Spleen (tissue), 11 donors: ENCODE data around the gene DDIT4. TPM values are rescaled to one million over a fixed set of nuclear protein-coding genes. Genes with fewer than 3 reads are reported as not detected.
A peak's percentile ranks its signal among the peaks of the same experiment; 100 is the strongest.

ENCODE experiments used
- DNase-seq: peaks from one replicate; pipeline ENCODE4 v3.0.0-alpha.2; 2020
- H3K27ac ChIP-seq, 8 donors: fragments of 200-600 bp; sonication (generic) in 7 of 8; 1 replicate in 4 of 8; 2 replicates in 4 of 8; pipeline versions ENCODE4 v1.5.0 to v1.8.0; 2016 to 2021; ENCODE audit warnings: inconsistent platforms in 4 of 8, mild to moderate bottlenecking in 4 of 8, moderate library complexity in 1 of 8
- H3K27me3 ChIP-seq, 7 donors: fragments of 200-600 bp; sonication (generic) in 6 of 7; replicated peaks in 1 of 7; 1 replicate in 4 of 7; 2 replicates in 3 of 7; pipeline versions ENCODE4 v1.5.0 to v1.8.0; 2016 to 2021; ENCODE audit warnings: inconsistent platforms in 3 of 7, mild to moderate bottlenecking in 1 of 7
- H3K36me3 ChIP-seq, 6 donors: fragments of 200-600 bp; sonication (generic) in 5 of 6; 1 replicate in 4 of 6; 2 replicates in 2 of 6; pipeline versions ENCODE4 v1.5.0 to v1.8.0; 2016 to 2021; ENCODE audit warnings: inconsistent platforms in 2 of 6
- H3K4me1 ChIP-seq, 6 donors: fragments of 200-600 bp; sonication (generic) in 5 of 6; 1 replicate in 3 of 6; 2 replicates in 3 of 6; pipeline versions ENCODE4 v1.5.0 to v1.8.0; 2016 to 2021; ENCODE audit warnings: inconsistent platforms in 3 of 6
- H3K4me3 ChIP-seq, 8 donors: fragments of 200-600 bp; sonication (generic) in 7 of 8; 1 replicate in 4 of 8; 2 replicates in 4 of 8; pipeline versions ENCODE4 v1.5.0 to v1.8.0; 2016 to 2021; ENCODE audit warnings: inconsistent platforms in 4 of 8, mild to moderate bottlenecking in 4 of 8, moderate library complexity in 2 of 8
- H3K9me3 ChIP-seq, 8 donors: fragments of 200-600 bp; sonication (generic) in 7 of 8; 1 replicate in 4 of 8; 2 replicates in 4 of 8; pipeline versions ENCODE4 v1.5.0 to v1.8.0; 2016 to 2021; ENCODE audit warnings: inconsistent platforms in 4 of 8
- POLR2A ChIP-seq, 3 donors: fragments of 450-650 bp; IDR thresholded peaks; one replicate each; pipeline ENCODE4 v1.5.1; 2017; ENCODE audit warnings: antibody characterized with exemption in 3 of 3, mild to moderate bottlenecking in 1 of 3
- POLR2AphosphoS5 ChIP-seq, 3 donors: sonication (generic); formaldehyde crosslinking; IDR thresholded peaks; one replicate each; pipeline ENCODE4 v1.5.1; 2017; ENCODE audit warnings: antibody characterized with exemption in 3 of 3
- WGBS, 5 donors: extraction: QIAGEN DNeasy Blood & Tissue Kit in 3 of 5; methylation state at CpG; one replicate each; pipeline versions ENCODE4 v1.1.5 to v1.1.7; 2013 to 2018; 5-methylcytosine and 5-hydroxymethylcytosine counted together
- intact Hi-C: fragments of 100-400 bp; cut with DNase I; formaldehyde crosslinking; loops from one replicate; pipeline ENCODE4 v1.15.0; 2023; ENCODE audit warnings: low total_unique reads
- polyA plus RNA-seq, 3 donors: library from polyadenylated mRNA; stranded (reverse); fragments of 200-250 nt; gene quantifications; one replicate each; pipeline ENCODE4 v1.2.1, GENCODE V29; 2013
- total RNA-seq, 7 donors: library from RNA; depleted of rRNA in 3 of 7; stranded (reverse); fragments of >200 nt in 3 of 7; fragmentation: NEBNext Ultra II Directional in 4 of 7; extraction: Animal tissue kit (Norgen Biotek cat#: 25700) in 4 of 7; gene quantifications; one replicate each; pipeline versions ENCODE4 v1.1.0 to v1.2.1, GENCODE V29; 2016 to 2021
- TF ChIP-seq, protein P1 (sequence below), 11 experiments: fragments of 200-600 bp in 7 of 11; fragments of 450-650 bp in 4 of 11; sonication (generic) in 4 of 11; IDR thresholded peaks in 8 of 11; conservative IDR thresholded peaks in 3 of 11; 1 replicate in 7 of 11; 2 replicates in 4 of 11; pipeline versions ENCODE4 v1.4.0 to v1.8.0; 2016 to 2021; ENCODE audit warnings: antibody characterized with exemption in 11 of 11, inconsistent platforms in 4 of 11, mild to moderate bottlenecking in 1 of 11
- donor health status: healthy with polysubstance abuse.
- donor health status: DM: no; HTN: no; CAD: no; lungs with moderate emphysema.
- donor health status: DM: no; HTN: no; CAD: no.
- donor health status: Bipolar disorder and iron deficiency.
- donor health status: healthy.
- donor health status: DM: no; HTN: no; CAD: no.
- donor health status: DM: yes; HTN: yes; CAD: no.

DDIT4 gene
- total and polyA plus RNA-seq, 10 donors: 99.3 to 308 (median 228) TPM

DNA sequence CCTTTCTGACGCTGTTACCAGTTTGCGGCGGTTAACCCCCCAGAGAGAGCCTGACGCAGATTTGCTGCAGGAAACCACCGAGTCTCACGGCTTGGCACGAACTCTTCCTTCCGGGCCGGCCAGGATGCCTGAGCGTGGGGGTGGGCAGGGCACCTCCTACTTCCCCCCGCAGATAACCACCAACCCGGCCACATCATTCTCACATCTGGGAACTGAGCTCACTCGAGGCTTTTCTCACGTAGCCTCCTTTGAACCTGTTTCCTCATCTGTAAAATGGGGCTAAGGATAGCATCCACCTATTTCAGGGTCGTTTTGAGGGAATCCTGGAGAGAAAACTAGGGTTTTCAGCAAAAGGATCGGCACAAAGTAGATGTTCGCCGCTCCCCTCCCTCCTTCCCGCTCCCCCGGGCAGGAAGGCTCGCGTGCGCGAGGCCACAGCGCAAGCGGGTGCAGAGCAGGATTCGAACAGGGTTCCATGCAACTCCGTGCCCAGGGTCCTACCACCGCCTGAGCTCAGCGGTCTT is 23.6 kb downstream of the DDIT4 start:
- DNase-seq: peak; percentile 99
- intact Hi-C loops: no loop called here
- peak overlapping the region; percentile 94 to 100 (median 98) for H3K27ac ChIP-seq
- peaks cover 21 to 75% (median 35%) of the 10 kb centered on the region in 6 donors for H3K4me1 ChIP-seq
- H3K27me3 ChIP-seq: no peaks in the 10 kb centered on the region
- H3K36me3 ChIP-seq: no peaks in the 10 kb centered on the region
- WGBS, 5 donors: 0 to 1% (median 0%) methylated on average over 16 to 30 of the region's 30 CpGs
- peak overlapping the region; percentile 26 to 75 (median 53) for H3K4me3 ChIP-seq
- no peaks in the 10 kb centered on the region for H3K9me3 ChIP-seq
- TF ChIP-seq, protein P1, sequence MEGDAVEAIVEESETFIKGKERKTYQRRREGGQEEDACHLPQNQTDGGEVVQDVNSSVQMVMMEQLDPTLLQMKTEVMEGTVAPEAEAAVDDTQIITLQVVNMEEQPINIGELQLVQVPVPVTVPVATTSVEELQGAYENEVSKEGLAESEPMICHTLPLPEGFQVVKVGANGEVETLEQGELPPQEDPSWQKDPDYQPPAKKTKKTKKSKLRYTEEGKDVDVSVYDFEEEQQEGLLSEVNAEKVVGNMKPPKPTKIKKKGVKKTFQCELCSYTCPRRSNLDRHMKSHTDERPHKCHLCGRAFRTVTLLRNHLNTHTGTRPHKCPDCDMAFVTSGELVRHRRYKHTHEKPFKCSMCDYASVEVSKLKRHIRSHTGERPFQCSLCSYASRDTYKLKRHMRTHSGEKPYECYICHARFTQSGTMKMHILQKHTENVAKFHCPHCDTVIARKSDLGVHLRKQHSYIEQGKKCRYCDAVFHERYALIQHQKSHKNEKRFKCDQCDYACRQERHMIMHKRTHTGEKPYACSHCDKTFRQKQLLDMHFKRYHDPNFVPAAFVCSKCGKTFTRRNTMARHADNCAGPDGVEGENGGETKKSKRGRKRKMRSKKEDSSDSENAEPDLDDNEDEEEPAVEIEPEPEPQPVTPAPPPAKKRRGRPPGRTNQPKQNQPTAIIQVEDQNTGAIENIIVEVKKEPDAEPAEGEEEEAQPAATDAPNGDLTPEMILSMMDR (IDR thresholded peaks at IDR 0.05 in 8 of 11, conservative IDR thresholded peaks at IDR 0.05 in 3 of 11): peak in 2 of 11 experiments; percentile 2 to 11
- TF ChIP-seq POLR2A (IDR thresholded peaks at IDR 0.05): peak; percentile 59 to 86 (median 72)
- peak; percentile 97 to 99 (median 98) for TF ChIP-seq POLR2AphosphoS5 (IDR thresholded peaks at IDR 0.05)

GRCh38 chr10:72297805-72298591 is 24.3 kb downstream of the DDIT4 start:
- intact Hi-C loops: no loop called here
- DNase-seq: peak; percentile 97
- WGBS, 5 donors: 9 to 37% (median 13%) methylated on average over 19 to 55 of the region's 55 CpGs
- Histone ChIP-seq H3K36me3 (no peaks in the 10 kb centered on the region), H3K4me3 (peak overlapping the region; percentile 26 to 75 (median 53)), H3K9me3 (no peaks in the 10 kb centered on the region), H3K27ac (peak overlapping the region; percentile 94 to 100 (median 98)), H3K27me3 (no peaks in the 10 kb centered on the region), H3K4me1 (peaks cover 21 to 69% (median 33%) of the 10 kb centered on the region in 6 donors)
- TF ChIP-seq POLR2A (IDR thresholded peaks at IDR 0.05): peak; percentile 79 to 91 (median 90)
- TF ChIP-seq, protein P1 (IDR thresholded peaks at IDR 0.05 in 8 of 11, conservative IDR thresholded peaks at IDR 0.05 in 3 of 11): peak in 4 of 11 experiments; percentile 3 to 12 (median 8)
- TF ChIP-seq POLR2AphosphoS5 (IDR thresholded peaks at IDR 0.05): peak; percentile 94 to 98 (median 98)

GRCh38 chr10:72298592-72299519 is 25.1 kb downstream of the DDIT4 start:
- Histone ChIP-seq H3K4me3 (peak overlapping the region in 1 of 8 donors; percentile 75), H3K4me1 (peaks cover 21 to 68% (median 32%) of the 10 kb centered on the region in 6 donors), H3K36me3 (no peaks in the 10 kb centered on the region), H3K27ac (peak overlapping the region; percentile 94 to 100 (median 98)), H3K27me3 (no peaks in the 10 kb centered on the region), H3K9me3 (no peaks in the 10 kb centered on the region)
- WGBS, 5 donors: 77 to 83% (median 81%) methylated on average over 14 to 16 of the region's 16 CpGs
- intact Hi-C loops: no loop called here
- TF ChIP-seq, protein P1 (IDR thresholded peaks at IDR 0.05 in 8 of 11, conservative IDR thresholded peaks at IDR 0.05 in 3 of 11): no peak
- TF ChIP-seq POLR2AphosphoS5 (IDR thresholded peaks at IDR 0.05): no peak
- no peak for TF ChIP-seq POLR2A (IDR thresholded peaks at IDR 0.05)
- peak; percentile 86 for DNase-seq
